ENCODE data around the gene PNMA3.
"Not testable (repeated sequence)": the region's sequence is repeated elsewhere in the genome, so short reads cannot be mapped to it uniquely, and the experiment has no call there.

Gene PNMA3, protein sequence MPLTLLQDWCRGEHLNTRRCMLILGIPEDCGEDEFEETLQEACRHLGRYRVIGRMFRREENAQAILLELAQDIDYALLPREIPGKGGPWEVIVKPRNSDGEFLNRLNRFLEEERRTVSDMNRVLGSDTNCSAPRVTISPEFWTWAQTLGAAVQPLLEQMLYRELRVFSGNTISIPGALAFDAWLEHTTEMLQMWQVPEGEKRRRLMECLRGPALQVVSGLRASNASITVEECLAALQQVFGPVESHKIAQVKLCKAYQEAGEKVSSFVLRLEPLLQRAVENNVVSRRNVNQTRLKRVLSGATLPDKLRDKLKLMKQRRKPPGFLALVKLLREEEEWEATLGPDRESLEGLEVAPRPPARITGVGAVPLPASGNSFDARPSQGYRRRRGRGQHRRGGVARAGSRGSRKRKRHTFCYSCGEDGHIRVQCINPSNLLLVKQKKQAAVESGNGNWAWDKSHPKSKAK

DNA sequence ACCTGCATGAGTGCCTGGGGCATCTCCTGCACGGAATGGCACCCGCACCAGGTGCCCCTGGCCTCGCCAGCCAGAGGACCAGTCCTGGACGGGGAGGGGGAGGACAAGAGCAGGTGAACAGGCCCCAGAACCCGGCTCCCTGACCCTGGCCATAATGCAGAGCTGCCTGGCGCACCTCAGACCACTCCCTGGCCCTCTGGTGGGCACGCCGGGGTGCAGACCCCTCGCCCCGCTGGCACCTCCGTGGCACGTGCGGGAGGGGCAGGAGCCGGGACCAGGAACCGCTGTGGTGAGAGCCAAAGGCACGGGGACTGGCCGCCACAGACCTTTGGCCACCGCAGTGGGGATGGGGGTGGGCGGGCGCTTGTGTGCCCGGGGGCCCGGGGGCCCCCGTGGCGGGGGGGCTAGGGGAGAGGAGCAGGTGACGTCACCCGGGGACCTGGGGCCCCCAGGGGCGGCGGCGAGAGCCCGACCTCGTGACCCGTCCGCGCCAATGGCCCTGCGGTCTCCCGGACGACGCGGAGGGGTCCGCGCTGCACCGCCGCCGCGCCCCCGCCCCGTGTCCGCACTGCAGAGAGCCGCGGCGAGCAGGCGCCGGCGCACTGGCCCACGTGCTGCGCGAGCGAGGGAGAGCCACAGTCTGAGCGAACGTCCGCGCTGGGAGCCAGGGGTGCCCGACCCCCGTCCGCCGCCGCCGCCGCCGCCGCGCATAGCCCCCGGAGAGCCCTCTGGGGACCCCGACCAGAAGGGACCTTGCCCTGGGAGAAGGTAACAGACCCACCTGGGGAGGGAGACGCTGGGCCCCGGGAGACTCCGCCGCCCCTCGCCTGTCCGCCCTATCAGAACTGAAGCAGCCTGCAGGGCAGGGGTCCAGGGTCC lies at the start of gene PNMA3:
PNMA3 (plus strand) TSS at position 600 of the 879 bp plus-strand sequence. CDS start 586 bp downstream, outside the sequence.
- no peak for DNase-seq

DNA sequence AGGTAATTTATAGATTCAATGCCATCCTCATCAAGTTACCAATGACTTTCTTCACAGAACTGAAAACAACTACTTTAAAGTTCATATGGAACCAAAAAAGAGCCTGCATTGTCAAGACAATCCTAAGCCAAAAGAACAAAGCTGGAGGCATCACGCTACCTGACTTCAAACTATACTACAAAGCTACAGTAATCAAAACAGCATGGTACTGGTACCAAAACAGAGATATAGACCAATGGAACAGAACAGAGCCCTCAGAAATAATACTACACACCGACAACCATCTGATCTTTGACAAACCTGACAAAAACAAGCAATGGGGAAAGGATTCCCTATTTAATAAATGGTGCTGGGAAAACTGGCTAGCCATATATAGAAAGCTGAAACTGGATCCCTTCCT lies 39.1 kb upstream of the PNMA3 start:
- DNase-seq, result not testable (repeated sequence)

DNA sequence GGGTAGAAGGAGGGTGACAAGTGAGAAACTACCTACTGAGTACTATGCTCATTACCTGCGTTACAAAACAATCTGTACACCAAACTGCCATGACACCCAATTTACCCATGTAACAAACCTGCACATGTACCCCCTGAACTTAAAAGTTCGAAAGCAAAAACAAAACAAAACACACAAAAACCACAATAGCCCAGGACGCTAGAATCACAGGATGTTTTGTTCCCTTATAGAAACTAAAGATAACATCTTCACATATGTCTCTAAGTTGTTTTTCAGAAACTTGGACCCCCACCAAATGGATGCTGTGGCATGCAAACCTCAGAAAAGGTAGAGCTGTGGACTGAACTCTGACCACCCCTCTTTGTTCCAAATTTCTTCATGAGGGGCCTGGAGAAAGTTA lies 37.1 kb upstream of the PNMA3 start:
- no peak for DNase-seq

DNA sequence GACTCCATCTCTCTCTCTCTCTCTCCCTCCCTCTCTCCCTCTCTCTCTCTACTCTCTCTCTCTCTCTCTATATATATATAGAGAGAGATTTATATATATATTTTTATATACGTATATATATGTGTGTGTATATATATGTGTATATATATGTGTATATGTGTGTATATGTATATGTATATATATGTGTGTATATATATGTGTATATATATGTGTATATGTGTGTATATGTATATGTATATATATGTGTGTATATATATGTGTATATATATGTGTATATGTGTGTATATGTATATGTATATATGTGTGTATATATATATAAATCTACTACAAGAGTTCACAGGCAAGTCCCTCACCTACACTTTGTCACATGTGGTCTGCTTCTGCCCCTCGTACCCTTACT lies 29.8 kb upstream of the PNMA3 start:
- not testable (repeated sequence) for DNase-seq

DNA sequence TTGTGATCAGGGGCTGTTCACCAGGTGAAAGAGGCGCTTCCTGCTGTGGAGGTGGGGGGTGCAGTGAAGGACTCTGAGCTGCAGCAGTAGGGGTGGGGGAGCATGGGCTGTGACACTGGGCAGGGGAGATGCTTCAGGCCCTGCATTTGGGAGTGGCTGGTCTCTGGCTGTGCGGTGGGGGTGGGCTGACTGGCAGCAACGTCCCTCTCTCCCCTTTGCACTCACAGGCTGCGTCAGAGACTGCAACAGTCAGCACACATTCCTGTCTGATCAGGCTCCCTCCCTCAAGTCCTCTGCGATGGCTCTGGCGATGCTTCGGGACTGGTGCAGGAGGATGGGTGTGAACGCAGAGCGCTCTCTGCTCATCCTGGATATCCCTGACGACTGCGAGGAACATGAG lies 27.8 kb upstream of the PNMA3 start:
- not testable (repeated sequence) for DNase-seq

DNA sequence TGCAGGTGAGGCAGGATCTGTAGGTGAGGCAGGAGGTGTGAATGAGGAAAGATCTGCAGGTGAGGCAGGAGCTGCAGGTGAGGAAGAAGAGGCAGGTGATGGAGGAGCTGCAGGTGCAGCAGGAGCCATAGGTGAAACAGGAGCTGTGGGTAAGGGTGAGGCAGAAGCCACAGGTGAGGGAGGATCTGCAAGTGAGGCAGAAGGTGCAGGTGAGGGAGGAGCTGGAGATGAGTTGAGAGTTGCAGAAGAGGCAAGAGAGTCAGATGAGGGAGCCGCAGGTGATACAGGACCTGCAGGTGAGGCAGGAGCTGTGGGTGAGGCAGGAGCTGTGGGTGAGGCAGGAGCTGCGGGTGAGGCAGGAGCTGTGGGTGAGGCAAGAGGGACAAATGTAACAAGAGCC lies 27.1 kb upstream of the PNMA3 start:
- no peak for DNase-seq

DNA sequence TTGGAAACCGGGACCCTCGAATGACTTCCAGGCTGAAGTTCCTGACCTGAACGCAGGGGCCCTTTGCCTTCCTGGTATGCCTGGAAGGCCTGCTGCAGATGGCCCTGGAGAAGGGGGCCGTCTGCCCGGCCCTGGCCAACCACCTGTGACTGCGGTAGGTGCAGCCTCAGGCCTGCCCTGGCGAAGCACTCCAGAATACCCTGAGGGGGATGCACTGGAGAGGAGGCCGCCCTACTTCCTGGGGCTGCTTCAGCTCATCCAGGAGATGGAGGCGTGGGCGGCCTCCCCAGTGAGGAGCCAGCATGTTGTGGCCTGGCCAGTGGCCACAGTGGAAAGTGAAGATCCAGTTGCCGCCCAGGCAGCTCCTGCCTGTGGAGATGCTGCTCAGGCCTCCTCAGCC lies 26.4 kb upstream of the PNMA3 start:
- DNase-seq, result no peak

DNA sequence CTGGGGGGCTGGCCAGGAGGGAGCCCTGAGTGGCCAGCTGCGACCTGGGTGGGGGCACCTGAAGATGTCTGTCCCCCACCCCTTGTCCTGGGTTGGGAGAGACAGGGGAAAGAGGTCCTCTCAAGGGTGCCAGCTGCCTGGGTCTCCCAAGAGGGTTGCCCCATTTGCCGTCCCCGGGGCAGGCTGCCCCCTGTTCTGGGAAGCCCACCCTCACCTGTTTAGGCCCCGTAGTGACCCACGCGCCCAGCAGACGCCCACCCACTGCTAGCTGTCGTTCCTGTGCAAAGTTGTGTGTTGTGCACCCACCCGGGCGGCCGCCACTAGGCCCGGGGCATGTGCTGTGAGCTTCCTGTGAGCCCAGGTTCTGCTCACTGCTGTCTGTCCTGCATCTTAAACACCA lies 25.5 kb upstream of the PNMA3 start:
- DNase-seq, result no peak

DNA sequence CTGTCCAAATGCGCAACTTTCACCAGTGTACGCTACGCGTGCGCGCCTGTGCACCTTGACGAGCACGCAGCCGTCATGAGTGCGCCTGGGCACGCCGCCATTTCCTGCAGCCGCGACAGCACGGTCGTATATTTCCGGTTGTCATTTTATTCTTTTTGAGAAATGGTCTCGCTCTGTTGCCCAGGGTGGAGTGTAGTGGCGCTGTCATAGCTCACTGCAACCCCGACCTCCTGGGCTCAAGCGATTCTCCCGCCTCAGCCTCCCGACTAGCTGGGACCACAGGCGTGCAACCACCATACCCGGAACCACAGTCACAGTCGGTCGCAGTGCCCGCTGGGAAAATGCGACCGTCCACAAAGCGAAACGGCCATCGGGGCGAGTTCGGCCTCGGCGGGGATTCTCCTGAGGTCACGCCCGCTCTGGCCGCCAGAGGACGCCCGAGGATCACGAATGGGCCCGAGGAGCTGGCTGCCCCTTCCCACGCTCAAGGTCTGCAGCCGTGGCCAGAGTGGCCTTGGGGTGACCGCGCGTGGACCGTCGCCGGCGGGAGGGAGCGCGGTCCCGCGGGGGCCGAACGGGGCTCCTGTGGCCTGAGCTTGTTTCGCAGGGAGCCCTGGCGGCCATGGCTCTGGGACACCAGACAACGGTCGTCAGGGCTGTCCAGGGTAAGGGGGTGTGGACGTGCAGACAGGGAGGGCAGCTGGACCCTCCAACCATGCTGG lies 23.7 kb upstream of the PNMA3 start:
- DNase-seq, result peak; percentile 15

DNA sequence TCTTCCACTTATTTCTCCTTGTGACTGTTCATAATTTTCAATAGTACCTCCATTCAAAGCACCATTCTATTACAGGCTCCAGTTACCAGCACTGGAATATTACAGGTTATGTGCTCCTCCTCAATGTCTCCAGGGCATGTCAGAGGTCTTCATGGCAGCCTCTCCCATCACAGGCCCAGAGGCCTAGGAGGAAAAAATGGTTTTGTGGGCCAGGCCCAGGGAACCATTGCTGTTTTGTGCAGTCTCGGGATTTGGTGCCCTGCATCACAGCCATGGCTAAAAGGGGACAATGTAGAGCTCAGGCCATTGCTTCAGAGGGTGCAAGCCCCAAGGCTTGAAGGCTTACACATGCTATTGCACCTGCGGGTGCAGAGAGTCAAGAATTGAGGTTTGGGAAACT lies 7.2 kb upstream of the PNMA3 start:
- no peak for DNase-seq

DNA sequence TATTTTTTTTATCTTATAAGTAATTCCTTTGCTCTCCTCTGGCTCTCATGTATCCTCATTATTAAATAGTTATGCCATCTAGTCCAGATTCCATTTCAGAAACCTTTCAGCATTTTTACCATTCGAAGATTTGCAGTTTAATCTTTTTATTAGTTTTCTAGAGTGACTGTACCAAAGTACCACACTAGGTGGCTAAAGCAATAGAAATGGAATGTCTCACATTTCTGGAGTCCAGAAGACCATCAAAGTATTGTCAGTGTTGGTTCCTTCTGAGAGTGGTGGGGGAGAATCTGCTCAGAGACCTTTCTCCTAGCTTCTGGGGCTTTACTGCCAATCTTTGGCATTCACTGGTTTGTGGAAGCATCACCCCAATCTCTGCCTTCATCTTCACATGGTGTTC lies 3.7 kb upstream of the PNMA3 start:
- DNase-seq, result no peak

DNA sequence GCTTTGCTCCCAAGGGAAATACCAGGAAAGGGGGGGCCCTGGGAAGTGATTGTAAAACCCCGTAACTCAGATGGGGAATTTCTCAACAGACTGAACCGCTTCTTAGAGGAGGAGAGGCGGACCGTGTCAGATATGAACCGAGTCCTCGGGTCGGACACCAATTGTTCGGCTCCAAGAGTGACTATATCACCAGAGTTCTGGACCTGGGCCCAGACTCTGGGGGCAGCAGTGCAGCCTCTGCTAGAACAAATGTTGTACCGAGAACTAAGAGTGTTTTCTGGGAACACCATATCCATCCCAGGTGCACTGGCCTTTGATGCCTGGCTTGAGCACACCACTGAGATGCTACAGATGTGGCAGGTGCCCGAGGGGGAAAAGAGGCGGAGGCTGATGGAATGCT lies 1.0 kb downstream of the PNMA3 start:
- DNase-seq, result no peak

DNA sequence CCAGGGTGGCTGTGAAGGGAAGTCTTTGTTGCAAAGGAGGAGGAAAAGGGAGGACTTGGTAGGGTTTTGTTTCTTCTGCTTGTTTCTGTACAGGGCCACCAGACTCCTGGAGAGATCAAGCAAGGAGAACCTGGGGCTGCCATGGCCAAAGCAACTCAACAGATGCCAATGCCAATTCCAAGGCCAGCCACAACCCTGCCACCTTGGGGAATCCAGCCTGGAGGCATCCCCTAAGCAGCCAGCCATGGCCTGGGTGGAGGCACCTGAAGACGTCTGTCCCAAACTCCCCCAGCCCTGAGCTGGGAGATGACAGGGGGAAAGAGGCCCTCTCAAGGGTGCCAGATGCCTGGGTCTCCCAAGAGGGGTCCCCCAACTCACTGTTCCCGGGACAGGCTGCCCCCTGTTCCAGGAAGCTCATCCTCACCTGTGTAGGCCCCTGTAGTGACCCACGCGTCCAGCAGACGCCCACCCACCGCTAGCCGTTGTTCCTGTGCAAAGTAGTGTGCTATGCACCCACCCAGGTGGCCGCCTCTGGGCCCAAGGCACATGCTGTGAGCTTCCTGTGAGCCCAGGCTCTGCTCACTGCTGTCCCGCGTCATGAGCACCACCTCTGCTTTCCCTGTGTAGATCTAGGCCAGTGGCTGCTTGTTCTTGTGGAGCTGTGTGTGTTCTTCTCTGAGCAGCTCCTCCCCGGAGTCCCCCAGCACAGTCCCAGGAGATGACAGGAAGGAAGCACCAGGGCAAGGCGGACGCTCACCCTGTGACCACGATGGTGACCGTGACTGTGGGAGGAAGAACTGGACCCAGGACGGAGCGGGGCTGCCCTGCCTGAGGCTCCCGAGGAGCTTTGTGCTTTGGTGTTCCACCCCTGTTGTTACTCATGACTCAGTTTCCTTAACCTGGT lies 3.2 kb downstream of the PNMA3 start:
- DNase-seq, result no peak

DNA sequence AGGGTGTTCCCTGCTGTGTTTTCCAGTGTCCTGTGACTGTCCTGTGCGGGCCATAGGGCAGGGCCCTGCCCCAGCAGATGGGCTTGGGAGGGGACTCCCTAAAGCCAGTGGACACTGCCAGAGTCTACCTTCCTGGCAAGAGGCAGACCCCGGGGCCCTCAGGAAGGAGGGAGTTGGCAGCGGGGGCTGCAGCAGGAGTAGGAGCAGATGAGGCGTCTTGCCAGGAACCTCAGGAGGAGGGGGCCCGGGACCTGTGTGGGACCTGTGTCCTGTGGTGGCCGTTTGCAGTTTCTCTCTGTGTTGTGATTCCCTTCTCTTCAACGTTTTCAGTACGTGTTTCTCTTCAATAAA lies 3.8 kb downstream of the PNMA3 start:
- DNase-seq, result no peak

DNA sequence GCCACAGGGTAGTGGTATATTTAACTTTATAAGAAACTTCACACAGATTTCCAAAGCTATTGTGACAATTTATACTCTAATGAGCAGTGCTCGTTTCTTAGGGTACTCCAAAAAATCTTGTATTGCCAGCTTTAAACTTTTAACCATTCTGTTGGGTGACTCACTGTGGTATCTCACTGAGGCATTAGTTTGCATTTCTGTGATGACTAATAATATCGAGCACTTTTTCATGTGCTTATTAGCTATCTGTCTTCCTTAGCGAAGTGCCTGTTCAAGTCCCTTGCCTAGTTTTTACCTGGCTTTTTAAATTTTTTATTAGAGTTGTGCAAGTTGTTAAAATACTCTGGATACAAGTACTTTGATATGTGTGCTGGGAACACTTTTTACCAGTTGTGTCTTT lies 5.5 kb downstream of the PNMA3 start:
- no peak for DNase-seq

DNA sequence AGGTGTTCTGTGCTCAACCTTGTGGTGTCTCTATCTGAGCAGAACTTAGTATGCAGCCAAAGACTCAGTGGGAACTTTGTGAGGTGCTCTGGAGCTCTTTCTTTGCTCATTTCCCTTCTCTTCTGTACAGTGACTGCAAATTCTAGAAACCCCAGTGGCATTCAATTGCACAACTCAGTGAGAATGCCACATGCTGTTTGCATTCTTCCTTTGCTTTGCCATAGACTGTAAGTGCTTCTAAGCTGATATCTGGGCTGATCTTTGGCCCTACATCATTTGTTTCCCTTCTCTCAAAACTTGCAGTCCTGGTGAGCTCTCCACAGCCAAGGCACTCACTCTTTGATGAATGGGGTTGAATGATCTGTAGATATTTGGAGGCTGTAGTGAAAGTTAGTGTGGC lies 7.0 kb downstream of the PNMA3 start:
- DNase-seq, result no peak

DNA sequence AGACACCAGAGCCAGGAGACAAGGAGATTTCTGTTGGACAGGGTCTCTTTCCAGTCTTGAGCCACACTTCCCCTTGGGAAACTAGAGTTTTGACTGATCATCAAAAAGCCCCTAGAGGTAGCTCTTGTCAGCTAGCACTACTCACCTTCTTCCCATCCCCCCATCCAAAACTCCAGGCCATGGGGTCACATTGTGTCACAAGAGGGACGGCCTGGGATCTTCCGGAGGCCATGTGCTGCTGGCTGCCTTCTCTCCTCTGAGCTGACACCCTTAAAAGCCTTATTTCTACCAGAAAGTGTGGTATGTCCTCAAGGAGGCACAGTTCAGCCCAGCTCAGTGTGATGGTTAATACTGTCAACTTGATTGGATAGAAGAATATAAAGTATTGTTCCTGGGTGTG lies 7.8 kb downstream of the PNMA3 start:
- no peak for DNase-seq

DNA sequence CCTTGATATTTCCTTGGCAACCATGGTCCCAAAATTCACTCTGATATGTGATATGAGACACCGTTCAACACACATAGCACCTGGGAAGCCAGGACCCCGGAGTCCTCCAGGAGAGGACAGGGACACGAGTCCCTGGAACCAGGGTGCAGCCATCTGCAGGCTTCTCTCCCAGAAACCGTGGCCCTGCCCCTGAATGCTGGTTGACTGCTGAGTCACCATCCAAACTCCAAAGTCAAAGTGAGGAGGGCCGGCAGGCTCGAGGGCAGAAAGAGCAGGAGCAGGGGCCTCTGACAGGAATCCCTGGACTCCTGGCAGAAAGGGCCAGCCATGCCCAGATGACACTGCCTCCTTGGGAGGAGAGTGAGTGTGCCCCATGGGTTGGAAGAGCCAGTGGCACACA lies 9.1 kb downstream of the PNMA3 start:
- no peak for DNase-seq

DNA sequence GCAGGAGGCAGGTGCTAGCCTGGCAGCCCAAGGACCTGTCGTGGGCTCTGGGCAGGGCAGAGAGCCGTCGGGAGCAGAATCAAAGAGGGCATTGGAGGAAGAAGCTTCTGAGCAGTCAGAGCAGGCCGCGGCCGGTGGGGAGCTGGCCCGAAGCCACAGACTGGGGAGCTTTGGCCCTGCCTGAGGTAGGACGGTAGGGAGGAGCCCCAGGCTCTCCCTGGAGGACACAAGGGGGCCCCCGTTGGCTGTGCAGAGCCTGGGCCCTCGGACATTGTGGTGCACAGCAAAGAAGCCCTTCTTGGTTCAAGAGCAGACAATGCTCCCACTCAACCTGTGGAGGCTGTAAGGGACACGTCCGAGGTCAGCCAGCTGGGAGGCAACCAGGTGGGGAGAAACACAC lies 10.1 kb downstream of the PNMA3 start:
- DNase-seq, result not testable (repeated sequence)

DNA sequence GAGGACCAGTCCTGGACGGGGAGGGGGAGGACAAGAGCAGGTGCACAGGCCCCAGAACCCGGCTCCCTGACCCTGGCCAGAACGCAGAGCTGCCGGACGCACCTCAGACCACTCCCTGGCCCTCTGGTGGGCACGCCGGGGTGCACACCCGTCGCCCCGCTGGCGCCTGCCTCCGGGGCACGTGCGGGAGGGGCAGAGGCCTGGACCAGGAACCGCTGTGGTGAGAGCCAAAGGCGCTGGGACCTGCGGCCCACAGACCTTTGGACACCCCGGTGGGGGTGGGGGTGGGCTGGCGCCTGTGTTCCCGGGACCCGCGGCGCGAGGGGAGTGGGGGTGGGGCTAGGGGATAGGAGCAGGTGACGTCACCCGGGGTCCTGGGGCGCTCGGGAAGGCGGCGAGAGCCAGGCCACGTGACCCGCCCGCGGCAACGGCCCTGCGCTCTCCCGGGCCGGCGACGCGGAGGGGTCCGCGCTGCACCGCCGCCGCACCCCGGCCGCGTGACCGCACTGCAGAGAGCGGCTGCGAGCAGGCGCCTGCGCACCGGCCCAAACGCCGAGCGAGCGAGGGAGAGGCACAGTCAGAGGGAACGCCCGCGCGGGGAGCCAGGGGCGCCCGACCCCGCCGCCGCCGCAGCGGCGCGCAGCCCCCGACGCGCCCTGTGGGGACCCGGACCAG lies 15.8 kb downstream of the PNMA3 start, which contains the start of gene PNMA6A:
PNMA6A (plus strand) TSS at position 546 of the 675 bp plus-strand sequence. CDS start 609 bp downstream, outside the sequence.
- DNase-seq, result not testable (repeated sequence)

DNA sequence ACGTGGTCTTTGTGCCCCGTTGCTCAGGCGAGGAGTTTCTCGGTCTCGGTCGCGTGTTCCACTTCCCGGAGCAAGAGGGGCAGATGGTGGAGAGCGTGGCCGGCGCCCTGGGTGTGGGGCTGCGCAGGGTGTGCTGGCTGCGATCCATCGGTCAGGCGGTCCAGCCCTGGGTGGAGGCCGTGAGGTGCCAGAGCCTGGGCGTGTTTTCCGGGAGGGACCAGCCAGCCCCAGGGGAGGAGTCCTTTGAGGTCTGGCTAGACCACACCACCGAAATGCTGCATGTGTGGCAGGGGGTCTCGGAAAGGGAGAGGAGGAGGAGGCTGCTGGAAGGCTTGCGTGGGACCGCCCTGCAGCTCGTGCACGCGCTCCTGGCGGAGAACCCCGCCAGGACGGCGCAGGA lies 17.1 kb downstream of the PNMA3 start:
- DNase-seq, result not testable (repeated sequence)

Data from NCI-H1436 (cell line).